HepG2 (cell line): ENCODE data around the gene B3GNT2. TPM values are rescaled to one million over a fixed set of nuclear protein-coding genes. Genes with fewer than 3 reads are reported as not detected.

Source experiments
- AGO2 ChIP-seq: fragments of 200-400 bp; formaldehyde crosslinking; optimal IDR thresholded peaks from 2 replicates; pipeline ENCODE3; 2017; ENCODE audit warnings: mild to moderate bottlenecking, low read depth, low read length, moderate library complexity
- FOXK2 ChIP-seq: fragments of 450-650 bp; IDR thresholded peaks from 2 replicates; pipeline ENCODE4 v1.6.1; 2016
- HDAC2 ChIP-seq: sonication (generic); formaldehyde crosslinking; IDR thresholded peaks from 2 replicates; pipeline ENCODE4 v1.4.0; 2020; ENCODE audit warnings: missing genetic modification reagents
- JARID2 ChIP-seq: sonication (generic); formaldehyde crosslinking; IDR thresholded peaks from 2 replicates; pipeline ENCODE4 v1.8.1; 2023; ENCODE audit warnings: missing genetic modification reagents, inconsistent platforms; ENCODE audit not compliant: insufficient replicate concordance
- MEIS1 ChIP-seq: sonication (generic); formaldehyde crosslinking; IDR thresholded peaks from 2 replicates; pipeline ENCODE4 v1.9.0; 2021; ENCODE audit warnings: mild to moderate bottlenecking, missing genetic modification reagents, moderate library complexity, borderline replicate concordance
- RBFOX2 ChIP-seq: fragments of 200-400 bp; formaldehyde crosslinking; IDR thresholded peaks from 2 replicates; pipeline ENCODE4 v1.6.1; 2017; ENCODE audit warnings: low read depth, mild to moderate bottlenecking, low read length
- SALL1 ChIP-seq: sonication (generic); formaldehyde crosslinking; IDR thresholded peaks from 2 replicates; pipeline ENCODE4 v1.8.0; 2022; ENCODE audit warnings: mild to moderate bottlenecking, missing genetic modification reagents
- TEAD3 ChIP-seq: optimal IDR thresholded peaks from 2 replicates; pipeline ENCODE3; 2016; ENCODE audit warnings: borderline replicate concordance
- ZNF121 ChIP-seq: sonication (generic); formaldehyde crosslinking; IDR thresholded peaks from 2 replicates; pipeline ENCODE4 v1.5.0; 2020; ENCODE audit warnings: mild to moderate bottlenecking, missing genetic modification reagents
- ZNF260 ChIP-seq: sonication (generic); formaldehyde crosslinking; IDR thresholded peaks from 2 replicates; pipeline ENCODE4 v1.4.0; 2020; ENCODE audit warnings: missing genetic modification reagents, low read depth, mild to moderate bottlenecking, borderline replicate concordance
- ZNF619 ChIP-seq: sonication (generic); formaldehyde crosslinking; IDR thresholded peaks from 2 replicates; pipeline ENCODE4 v1.4.0; 2020; ENCODE audit warnings: mild to moderate bottlenecking, missing genetic modification reagents
- ZNF749 ChIP-seq: sonication (generic); formaldehyde crosslinking; IDR thresholded peaks from 2 replicates; pipeline ENCODE4 v1.8.0; 2022; ENCODE audit warnings: mild to moderate bottlenecking, missing genetic modification reagents, moderate library complexity, borderline replicate concordance
- ZNF776 ChIP-seq: sonication (generic); formaldehyde crosslinking; IDR thresholded peaks from 2 replicates; pipeline ENCODE4 v1.4.0; 2020; ENCODE audit warnings: mild to moderate bottlenecking, missing genetic modification reagents
- polyA plus RNA-seq, 8 experiments: library from polyadenylated mRNA; depleted of rRNA in 3 of 8; stranded (reverse) in 7 of 8; unstranded in 1 of 8; fragments of >200 nt; fragmentation: Illumina TruSeq in 4 of 8; extraction: Trizol in 4 of 8; gene quantifications; 2 replicates each; pipeline versions ENCODE4 v1.2.1 to v1.2.3, GENCODE V29; 2011 to 2016; ENCODE audit warnings: low read depth in 4 of 8, missing spikeins in 1 of 8, mixed read lengths in 1 of 8; ENCODE audit not compliant: insufficient read depth in 1 of 8
- total RNA-seq, 5 experiments: library from RNA; depleted of rRNA; stranded (reverse); fragments of >200 nt; fragmentation: Illumina TruSeq; extraction: Trizol; gene quantifications; 2 replicates each; pipeline ENCODE4 v1.2.3, GENCODE V29; 2016; ENCODE audit warnings: low read depth in 1 of 5
- TF ChIP-seq, protein P1 (sequence below): sonication (generic); formaldehyde crosslinking; IDR thresholded peaks from 2 replicates; pipeline ENCODE4 v1.9.0; 2022; ENCODE audit warnings: low read depth, missing genetic modification reagents
- TF ChIP-seq, protein P2 (sequence below): sonication (generic); formaldehyde crosslinking; IDR thresholded peaks from 2 replicates; pipeline ENCODE4 v1.8.1; 2023; ENCODE audit warnings: missing genetic modification reagents, mild to moderate bottlenecking, borderline replicate concordance
- TF ChIP-seq, protein P3 (sequence below): sonication (generic); formaldehyde crosslinking; IDR thresholded peaks from 2 replicates; pipeline ENCODE4 v1.8.1; 2023; ENCODE audit warnings: mild to moderate bottlenecking, missing genetic modification reagents, borderline replicate concordance
- TF ChIP-seq, protein P4 (sequence below): sonication (generic); formaldehyde crosslinking; IDR thresholded peaks from 2 replicates; pipeline ENCODE4 v1.4.0; 2020; ENCODE audit warnings: mild to moderate bottlenecking, missing genetic modification reagents
- TF ChIP-seq, protein P5 (sequence below): fragments of 450-650 bp; IDR thresholded peaks from 2 replicates; pipeline ENCODE4 v1.6.1; 2016

The B3GNT2 gene
- total and polyA plus RNA-seq, 2 of the 13 experiments (the other 11 are each of a cell fraction or from before 2014, with no cell fraction given) = 26.3 to 28.5 TPM

DNA sequence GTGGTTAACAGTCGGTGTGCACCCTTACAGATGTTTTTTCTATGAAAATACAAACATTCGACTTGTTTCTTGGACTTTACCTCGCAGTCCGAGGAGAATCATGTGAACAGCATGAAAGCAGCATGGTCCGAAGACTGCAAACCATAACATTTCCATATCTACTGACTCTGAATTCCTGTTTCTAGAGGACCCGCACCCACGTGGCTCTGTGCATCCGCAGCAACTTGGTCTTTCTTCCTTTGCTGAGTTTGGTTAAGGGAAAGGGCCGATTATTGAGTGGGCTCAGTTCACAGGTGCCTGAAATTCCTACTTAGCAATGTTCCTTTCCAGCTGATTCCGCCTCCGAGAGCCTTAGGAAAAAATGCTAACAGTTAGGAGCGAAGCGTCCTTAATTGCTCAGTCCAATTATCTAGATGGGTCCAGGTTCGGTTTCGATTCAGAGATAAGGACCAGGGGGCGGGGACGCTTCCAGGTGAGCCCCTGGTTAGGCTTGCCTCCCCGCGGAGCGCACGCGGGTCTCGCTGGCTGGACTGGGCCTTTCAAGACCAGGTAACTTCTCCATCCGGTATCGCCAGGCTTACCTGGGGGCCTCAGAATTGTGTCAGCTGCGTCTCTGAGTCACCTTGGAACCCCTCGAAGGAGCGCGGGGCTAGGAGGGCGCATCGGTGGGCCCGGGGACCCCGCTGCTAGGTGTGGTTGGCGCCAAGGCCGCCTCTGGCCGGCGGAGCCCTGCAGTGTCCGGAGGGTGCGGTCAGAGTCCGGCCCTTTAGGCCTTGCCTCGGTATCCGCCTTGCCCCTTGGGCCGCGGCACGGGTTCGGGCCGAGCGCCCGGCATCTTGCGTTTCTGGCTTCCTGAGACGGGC, 1.1 kb upstream of the B3GNT2 start (continued):
- TF ChIP-seq, protein P1, sequence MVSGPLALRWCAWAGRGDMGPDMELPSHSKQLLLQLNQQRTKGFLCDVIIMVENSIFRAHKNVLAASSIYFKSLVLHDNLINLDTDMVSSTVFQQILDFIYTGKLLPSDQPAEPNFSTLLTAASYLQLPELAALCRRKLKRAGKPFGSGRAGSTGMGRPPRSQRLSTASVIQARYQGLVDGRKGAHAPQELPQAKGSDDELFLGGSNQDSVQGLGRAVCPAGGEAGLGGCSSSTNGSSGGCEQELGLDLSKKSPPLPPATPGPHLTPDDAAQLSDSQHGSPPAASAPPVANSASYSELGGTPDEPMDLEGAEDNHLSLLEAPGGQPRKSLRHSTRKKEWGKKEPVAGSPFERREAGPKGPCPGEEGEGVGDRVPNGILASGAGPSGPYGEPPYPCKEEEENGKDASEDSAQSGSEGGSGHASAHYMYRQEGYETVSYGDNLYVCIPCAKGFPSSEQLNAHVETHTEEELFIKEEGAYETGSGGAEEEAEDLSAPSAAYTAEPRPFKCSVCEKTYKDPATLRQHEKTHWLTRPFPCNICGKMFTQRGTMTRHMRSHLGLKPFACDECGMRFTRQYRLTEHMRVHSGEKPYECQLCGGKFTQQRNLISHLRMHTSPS = no peak; the same call in 1 of the 2 replicates
- no peak for TF ChIP-seq ZNF776 (CRISPR knock-in tag)
- 0 out of 2 replicates have a peak, but pooled peaks have one; percentile 41 for TF ChIP-seq FOXK2
- no peak; the same call in none of the 2 replicates for TF ChIP-seq ZNF749
- TF ChIP-seq JARID2 = peak; percentile 50
- TF ChIP-seq SALL1 (CRISPR knock-in tag) = peak; percentile 99
- TF ChIP-seq RBFOX2 = no peak
- no peak for TF ChIP-seq AGO2
- TF ChIP-seq ZNF260 = no peak
- TF ChIP-seq ZNF121 (CRISPR knock-in tag) = no peak
- TF ChIP-seq, protein P2, sequence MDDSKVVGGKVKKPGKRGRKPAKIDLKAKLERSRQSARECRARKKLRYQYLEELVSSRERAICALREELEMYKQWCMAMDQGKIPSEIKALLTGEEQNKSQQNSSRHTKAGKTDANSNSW (CRISPR knock-in tag) = no peak
- TF ChIP-seq, protein P3, sequence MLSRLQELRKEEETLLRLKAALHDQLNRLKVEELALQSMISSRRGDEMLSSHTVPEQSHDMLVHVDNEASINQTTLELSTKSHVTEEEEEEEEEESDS (CRISPR knock-in tag) = peak; percentile 77; the same call in 1 of the 2 replicates
- no peak for TF ChIP-seq ZNF619 (CRISPR knock-in tag)
- TF ChIP-seq MEIS1 = peak; percentile 65; the same call in 1 of the 2 replicates
- peak; percentile 81 for TF ChIP-seq HDAC2
- TF ChIP-seq, protein P4, sequence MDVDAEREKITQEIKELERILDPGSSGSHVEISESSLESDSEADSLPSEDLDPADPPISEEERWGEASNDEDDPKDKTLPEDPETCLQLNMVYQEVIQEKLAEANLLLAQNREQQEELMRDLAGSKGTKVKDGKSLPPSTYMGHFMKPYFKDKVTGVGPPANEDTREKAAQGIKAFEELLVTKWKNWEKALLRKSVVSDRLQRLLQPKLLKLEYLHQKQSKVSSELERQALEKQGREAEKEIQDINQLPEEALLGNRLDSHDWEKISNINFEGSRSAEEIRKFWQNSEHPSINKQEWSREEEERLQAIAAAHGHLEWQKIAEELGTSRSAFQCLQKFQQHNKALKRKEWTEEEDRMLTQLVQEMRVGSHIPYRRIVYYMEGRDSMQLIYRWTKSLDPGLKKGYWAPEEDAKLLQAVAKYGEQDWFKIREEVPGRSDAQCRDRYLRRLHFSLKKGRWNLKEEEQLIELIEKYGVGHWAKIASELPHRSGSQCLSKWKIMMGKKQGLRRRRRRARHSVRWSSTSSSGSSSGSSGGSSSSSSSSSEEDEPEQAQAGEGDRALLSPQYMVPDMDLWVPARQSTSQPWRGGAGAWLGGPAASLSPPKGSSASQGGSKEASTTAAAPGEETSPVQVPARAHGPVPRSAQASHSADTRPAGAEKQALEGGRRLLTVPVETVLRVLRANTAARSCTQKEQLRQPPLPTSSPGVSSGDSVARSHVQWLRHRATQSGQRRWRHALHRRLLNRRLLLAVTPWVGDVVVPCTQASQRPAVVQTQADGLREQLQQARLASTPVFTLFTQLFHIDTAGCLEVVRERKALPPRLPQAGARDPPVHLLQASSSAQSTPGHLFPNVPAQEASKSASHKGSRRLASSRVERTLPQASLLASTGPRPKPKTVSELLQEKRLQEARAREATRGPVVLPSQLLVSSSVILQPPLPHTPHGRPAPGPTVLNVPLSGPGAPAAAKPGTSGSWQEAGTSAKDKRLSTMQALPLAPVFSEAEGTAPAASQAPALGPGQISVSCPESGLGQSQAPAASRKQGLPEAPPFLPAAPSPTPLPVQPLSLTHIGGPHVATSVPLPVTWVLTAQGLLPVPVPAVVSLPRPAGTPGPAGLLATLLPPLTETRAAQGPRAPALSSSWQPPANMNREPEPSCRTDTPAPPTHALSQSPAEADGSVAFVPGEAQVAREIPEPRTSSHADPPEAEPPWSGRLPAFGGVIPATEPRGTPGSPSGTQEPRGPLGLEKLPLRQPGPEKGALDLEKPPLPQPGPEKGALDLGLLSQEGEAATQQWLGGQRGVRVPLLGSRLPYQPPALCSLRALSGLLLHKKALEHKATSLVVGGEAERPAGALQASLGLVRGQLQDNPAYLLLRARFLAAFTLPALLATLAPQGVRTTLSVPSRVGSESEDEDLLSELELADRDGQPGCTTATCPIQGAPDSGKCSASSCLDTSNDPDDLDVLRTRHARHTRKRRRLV (CRISPR knock-in tag) = no peak
- TF ChIP-seq, protein P5, sequence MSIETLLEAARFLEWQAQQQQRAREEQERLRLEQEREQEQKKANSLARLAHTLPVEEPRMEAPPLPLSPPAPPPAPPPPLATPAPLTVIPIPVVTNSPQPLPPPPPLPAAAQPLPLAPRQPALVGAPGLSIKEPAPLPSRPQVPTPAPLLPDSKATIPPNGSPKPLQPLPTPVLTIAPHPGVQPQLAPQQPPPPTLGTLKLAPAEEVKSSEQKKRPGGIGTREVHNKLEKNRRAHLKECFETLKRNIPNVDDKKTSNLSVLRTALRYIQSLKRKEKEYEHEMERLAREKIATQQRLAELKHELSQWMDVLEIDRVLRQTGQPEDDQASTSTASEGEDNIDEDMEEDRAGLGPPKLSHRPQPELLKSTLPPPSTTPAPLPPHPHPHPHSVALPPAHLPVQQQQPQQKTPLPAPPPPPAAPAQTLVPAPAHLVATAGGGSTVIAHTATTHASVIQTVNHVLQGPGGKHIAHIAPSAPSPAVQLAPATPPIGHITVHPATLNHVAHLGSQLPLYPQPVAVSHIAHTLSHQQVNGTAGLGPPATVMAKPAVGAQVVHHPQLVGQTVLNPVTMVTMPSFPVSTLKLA = peak; percentile 89
- peak; percentile 86 for TF ChIP-seq TEAD3 (CRISPR knock-in tag)
